SKM-1 (cell line): ENCODE data around the gene CDKAL1.

Source experiments
- DNase-seq: peaks from one replicate; lab custom pipeline; 2025; ENCODE audit not compliant: unreplicated experiment; lab: John Stamatoyannopoulos, UW

CDKAL1 gene

DNA sequence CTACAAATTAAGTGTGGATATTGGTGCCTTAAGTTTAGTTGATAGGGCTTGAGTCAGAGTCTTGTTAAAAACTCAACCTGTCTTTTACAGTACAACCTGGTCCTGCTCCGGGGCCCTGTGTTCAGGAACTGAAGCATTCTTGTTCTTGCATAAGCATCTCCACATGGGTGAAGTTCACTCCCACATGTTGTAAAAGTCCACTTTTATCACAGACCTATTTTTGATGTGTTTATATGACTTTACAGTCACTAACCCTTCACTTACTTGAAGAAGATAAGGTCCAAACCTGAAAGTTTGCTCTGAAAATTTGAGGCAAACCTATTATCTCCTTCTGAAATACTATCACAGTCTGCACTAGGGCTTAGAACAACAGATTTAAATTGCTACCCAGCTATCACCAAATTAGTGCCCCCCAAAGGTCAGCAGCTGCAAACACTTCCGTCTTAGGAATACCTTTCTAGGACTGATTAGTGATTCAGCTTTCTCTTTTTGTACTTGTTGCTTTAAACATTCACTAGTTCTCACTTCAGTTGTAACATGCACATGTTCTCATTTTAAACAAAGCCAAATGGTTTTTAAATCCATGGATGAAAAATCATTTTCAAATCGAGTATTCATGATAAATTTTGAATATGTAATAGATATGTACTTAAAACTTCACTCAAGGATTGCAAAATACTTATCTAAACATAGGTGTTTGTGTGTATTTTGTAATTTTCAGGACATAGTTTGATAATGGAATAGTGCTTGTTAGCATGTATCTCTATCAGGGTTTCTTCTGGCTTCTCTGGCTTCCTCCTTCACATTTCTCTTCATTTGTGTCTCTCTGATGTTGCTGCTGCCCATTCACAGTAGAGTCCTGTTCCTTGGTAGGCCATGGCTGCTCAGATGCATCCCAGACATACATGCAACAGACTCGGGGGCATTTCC is 589.5 kb downstream of the CDKAL1 start:
- DNase-seq: no peak

DNA sequence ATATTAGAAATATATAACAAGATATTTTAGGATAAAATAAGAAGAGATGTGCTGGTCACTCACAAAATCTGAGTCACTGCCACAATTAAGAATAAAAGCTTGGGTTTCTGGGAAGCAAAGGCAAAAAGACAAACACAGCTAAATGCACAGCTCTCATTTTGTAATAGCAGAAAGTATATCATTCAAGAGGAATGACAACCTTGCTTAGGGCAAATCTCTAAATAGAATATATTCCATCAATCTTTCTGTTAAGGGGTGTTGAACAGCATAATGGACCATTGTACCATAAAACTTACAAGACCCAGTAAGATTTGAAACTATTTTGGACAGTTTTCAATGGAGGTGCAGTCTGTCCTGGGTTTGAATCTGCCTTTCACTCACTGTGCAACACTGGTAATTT is 594.3 kb downstream of the CDKAL1 start:
- no peak for DNase-seq

DNA sequence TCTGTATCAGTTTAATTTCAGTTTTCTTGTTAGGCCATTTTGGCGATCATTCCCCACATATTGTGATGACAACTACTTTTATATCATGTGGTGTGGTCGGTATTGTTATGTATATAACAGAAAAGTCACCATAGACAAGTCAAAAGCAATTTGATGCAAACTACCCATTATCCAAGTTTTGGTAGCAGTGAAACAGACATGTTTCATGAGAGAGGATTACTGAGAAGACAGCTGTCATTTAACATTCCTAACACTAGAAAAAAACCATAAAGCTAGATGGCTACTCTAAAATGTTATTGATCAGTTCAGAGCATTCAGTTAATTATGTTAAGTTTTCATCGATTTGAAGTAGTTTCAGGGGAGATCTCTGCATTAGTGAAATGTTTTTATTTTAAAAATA is 597.1 kb downstream of the CDKAL1 start:
- DNase-seq: no peak

DNA sequence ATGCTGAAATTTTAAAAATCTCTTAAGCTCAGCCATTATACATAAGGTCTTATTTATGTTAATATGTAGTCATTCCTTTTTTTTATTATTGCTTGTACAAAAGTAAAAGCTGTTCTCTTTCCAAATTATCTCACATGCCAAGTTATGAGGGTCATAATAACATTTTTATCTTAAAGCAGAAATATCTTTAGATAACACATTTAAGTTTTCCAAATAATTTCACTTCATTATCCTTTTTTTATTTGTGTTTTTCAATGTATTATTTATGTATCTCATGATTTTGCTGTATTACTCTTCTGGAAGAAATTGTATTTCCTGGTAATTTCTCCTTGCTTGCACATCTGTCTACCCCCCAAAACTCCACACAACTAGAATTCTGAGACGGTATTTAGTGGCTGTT is 598.2 kb downstream of the CDKAL1 start:
- no peak for DNase-seq

DNA sequence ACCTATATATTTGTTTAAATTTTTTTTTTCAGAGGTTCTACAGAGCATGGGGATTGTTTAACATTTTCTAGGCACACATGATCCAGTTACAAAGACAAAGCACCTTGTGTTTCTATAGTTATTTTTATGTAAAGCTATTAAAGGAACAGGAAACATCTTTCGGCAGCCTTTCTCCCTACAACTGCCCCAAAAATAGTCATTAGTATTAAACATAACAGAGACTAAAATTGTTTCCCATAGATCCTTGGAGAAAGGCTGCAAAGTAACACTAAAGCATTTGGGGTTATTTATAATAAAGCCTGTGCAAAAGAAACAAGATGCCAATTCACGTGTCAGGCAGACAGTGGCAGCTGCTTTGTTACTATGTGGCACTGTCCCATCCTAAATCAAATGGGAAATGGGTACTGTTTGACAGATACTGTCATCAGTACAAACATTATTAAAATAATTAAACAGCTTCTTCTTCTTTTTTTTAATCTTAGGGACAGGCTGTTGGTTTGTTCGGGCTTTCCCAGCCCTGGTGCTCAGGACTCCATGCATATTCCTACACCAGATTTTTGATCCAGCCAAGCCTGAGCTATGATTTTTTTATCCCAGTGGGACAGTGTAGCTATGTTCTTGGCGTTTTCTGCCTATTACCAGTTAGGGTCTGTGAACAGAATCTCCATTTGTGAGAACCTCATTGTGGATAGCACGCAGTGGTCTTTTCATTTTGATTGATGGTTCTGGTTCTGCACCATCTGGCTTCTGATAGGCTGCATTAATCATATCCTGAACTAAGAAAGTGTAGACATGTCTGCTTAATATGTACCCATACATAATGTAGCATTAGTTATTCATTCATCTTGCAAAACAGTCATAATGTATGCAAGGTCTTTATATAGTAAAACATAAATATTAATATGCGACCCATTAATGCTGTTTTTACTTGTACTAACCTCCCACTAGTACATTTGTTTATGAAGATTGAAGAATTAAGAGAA is 598.9 kb downstream of the CDKAL1 start:
- no peak for DNase-seq

DNA sequence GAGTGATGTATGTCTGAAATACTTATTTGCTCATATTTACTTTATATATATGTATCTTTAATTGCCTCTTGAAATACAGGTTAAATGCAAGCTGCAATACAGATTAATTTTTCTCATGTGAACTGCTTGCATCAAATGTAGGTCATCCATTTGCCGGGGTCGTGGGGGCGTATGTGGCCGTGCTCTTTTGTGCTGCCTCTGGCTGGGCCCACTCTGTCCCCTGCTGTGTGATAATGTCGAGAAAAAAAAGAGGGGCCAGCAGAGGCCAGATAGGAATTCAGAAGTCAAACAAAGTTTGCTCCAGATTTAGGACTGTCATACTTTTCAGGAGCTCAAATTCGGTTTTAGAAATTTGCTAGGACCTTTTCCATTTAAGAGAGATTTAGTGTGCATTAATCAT is 599.6 kb downstream of the CDKAL1 start:
- DNase-seq: no peak

DNA sequence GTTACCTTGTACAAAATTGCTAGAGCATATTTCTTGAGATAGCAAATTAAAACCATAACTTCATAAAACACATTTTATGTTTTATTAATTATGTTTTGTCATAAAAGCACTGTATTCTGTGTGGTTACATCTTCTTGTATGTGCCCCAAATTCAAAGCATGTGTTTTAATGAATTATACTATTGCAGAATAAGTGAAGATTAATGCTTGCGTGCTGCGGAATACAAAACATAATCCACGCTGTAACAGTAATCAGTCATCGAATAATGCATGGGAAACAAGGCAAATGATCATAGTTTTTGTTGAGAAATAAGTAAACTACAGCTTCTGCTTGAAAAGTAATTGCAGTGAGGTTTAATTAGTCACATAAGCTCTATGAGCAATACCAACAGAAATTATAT is 600.1 kb downstream of the CDKAL1 start:
- no peak for DNase-seq

DNA sequence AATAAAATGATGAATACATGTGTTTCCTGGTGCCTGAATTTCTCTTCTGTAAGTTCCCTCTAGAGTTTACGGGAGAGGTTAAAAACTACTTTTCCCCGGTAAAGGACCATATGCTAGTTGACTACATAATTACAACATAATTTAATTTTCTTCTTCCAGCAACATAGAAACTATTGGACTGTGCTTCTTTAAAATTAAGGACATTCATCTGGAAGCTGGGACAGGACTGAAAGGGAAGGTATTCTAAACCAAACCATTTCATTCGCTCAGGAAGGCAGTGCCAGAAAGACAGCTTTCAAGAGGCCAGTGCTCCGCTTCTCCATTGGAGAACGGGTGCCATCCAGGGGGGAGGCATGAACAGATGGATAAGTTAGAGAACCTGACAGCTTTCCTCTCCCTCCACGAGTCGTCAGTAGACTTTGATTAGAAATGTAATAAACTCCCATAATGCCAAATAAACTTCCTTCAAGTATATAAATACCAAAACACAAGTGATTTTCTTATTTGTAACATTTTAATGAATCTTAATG is 601.3 kb downstream of the CDKAL1 start:
- no peak for DNase-seq

DNA sequence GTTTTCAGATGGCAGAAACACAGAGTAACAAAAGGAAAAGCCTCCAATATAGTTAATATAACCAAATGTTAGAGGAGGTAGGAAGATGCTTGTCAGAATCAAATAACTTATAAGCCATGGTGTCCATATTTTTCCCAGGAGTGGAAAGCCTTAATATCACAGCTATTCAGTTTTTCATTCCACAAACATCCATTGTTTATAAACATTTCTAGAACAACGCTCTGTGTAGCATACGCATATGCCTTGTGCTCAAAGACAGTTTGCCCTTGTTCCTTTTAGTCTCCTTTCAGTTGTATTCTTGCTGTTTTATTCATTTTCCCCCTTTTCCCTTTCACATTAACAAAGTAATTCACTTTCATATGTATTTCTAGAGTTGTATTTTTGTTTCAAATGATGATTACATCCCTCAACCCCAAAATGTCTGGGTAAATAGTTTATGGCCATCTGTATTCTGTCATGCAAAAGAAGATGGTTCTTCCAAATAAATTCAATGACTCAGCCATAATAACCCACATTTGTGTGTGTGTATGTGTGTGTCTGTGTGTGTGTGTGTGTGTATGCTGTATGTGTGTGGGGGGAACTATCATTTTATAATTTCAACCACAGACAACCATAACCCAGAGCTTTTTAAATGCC is 603.6 kb downstream of the CDKAL1 start:
- DNase-seq: no peak

DNA sequence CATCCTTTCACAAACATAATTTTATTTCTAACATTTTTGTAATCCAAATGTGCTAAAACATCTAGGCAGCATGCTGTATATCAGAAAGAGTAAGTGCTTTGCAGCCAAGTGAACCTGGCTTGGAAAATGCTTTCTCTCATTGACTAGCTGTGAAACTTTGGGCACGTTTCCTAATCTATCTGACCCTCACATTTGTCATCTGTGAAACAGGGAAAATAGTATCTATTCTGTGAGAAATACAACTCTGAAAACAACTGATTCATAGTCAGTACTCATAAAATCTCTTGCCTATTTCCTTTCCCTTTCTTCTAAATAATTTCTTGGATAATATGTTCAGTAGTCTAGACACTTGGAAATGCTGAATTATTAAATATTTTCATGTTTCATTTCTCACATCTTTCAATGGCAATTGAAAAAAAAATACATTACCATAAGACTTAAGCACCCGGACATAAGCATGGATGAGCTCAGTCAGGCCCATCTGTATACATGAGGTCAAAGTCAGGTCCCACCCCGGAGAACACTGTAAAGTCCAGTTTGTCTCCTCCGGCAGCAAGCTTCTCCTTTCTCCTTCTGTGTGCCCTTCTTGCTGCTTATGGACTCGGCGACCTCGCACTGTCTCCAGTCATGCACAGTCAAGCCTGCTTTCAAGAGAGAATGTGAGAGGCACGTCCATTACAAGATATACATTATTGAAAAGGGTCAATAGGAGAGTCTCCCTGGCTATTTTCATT is 604.2 kb downstream of the CDKAL1 start:
- DNase-seq: no peak

DNA sequence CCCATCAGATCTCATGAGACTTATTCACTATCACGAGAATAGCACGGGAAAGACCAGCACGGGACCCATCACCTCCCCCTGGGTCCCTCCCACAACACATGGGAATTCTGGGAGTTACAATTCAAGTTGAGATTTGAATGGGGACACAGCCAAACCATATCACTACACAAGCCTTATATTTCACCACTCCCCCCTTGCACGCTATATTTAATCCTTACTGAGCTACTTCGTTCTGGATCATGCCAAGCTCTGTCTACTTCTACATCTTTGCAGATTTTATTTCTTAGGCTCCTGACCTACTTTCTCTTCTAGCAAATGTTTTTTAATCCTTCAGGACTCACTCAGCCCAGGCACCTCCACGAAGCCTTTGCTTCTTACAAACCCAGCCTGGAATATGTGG is 606.7 kb downstream of the CDKAL1 start:
- DNase-seq: no peak

DNA sequence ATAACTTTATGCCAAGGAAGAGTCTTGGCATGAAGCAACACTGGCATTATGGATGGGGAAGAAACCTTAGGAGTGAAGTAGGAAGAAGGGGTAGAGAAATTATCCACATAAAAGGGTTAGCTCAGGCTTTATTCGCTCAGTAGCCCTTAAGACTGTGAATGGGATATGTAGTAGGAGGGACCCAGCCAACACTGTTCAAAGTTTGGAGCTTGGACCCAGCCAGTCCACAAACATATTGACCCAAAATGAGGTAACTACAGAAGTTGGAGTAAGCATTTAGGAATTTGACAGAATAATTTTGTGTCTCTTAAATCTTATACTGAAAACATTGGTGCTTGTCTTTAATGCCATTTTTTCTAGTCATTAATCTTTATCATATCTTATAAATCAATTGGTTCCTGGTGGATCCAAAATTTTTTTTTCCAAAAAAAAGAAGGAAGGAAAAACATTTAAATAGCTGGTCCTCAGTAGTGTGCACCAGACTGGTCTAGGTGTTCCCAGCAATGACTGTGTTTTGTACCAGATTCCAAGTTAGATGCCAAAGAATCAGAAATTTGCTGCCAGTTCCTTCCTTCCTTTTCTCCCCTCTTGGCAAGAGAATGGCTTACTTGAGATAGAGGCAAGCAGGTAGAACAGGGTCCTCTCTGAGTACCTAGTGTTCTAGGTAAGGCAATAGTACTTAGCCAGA is 607.5 kb downstream of the CDKAL1 start:
- DNase-seq: no peak

DNA sequence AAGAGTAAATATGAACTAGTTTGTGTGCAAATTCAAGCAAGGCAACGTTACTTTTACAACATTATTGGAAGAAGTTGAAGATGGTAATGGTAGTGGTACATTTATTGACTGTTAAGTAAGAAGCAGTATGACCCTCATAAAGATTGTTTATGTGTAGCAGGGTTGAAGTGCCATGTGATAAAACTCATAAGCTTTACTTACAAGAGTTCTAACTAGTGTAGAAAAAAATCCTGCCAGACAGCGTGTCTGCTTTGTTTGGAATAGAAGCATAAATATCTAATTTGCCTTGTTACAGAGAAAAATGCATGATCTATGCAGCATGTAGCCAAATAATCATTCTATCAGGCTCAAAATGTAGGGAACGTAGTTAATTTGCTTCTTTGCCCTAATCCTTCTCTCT is 608.5 kb downstream of the CDKAL1 start:
- no peak for DNase-seq

DNA sequence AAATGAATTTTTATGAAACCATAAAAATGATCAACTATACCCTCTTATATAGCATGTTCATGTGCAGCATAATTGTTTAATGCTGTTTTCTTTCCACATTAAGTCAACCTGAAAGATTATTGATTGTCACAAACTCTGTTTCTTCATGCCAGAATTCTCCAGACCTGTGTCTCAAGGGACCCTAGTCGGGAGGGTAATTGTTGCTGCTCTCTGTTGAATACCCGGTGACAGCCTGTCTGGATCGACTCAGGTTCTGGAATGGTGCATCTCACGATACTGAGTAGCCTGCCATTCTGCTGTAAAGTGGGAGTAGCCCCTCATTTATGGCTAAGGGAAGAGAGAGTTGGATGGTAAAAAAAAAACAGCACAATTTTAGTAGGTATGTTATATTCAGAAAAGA is 609.4 kb downstream of the CDKAL1 start:
- no peak for DNase-seq

DNA sequence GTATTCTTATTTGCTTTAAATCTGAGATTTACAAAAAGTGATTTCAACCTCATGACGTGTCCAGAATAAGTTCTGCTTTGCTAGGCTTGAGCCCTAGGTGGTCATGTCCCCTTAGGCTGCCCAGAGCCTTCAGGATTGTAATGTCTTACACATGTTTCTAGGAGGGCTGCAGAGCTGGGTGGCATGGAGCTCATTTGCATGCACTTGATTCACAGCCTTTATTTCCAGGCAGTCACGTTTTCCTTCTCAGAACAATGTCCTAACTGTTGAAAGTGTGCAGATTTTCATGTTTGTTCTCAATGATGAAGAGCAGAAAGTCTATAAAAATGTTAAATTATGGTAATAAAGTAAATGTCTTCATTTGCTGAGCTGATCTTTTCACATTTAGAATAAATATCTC is 610.7 kb downstream of the CDKAL1 start:
- no peak for DNase-seq

DNA sequence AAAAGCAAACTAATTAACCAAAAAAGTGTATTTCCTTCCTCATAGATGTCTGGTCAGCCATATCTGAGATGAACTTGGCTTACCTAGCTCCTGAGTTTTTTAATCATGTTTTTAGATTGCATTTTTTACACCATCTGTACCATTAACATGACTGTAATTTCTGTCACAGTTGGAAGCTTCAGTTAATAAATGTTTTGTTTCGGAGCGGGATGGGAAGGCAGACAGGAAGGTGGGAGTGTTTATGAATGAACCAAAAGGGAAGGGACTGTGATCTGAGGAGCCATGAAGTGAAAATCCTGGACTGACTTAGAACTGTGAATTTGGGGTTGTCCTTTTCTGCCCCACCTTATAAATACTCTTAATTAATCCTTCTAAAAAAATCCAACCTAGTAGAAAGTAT is 613.7 kb downstream of the CDKAL1 start:
- DNase-seq: no peak

DNA sequence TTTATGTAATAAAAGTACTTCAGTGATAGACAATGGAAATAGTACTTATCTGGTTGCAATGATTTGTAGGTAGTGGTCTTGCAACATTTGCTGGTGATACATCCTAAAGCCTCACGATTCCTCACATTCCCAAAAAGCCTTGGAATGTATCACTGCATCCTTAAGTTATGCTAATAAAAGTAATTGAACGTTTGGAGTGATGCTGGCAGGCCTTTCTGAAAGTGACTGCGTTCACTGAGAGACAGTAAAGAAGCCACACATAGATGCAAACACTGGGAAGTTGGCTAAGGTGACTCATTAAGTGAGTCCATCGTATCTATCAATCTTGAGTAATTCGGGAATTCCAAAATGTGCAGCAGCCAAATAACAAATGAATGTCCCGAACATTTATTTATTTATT is 615.2 kb downstream of the CDKAL1 start:
- no peak for DNase-seq

DNA sequence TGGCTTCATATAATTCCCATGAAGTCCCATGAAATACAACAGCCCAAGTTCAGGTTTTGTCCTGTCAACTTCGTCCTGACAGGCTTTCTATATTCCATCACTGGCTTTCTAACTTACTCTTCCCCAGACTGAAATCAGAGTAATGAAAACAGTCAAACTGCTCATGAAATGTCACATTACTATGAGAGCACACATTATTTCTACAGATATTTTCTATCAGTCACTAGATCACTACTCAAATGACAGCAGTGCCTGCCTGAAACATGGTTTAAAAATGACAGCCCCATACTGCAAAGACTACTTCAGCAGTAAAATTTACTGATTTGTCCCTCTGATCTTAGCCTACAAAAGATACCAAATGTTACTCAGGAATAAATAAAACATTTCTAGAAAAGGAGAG is 616.4 kb downstream of the CDKAL1 start:
- DNase-seq: no peak

DNA sequence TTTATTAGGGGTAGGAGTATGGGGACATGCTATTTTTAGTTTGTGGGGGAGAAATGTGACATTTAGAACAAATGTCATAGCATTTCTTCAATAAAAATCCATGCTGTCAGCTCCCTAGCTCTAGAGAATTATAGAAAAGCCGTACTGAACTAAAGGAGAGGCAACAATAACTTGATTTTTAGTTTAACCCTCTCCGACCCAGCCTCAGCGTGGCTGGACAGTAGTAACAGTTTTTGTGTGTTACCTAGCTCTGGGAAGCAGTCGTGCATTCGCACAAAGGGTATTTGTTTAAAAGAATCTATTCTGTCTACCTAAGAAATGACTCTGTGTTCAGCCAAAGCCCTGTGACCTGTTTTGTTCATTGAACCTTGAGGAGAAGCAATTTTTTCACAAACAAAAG is 616.9 kb downstream of the CDKAL1 start:
- no peak for DNase-seq

DNA sequence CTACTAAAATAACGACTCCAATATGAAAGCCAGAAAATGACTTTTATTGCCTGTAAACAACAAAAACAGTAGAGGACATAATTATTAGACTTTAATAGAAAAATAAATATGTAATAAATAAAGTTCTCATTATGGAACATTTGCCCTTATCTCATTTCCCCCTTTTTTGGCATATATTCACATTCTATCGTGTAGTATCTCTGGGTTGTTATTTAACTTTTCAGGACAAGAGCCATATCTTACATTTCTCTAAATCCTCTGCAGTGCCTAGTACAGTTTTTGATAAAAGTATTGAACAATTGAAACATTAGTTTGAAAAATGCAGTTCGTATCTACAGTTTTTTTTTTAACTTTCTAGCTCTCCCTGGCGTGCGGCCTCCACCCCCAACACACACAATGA is 617.3 kb downstream of the CDKAL1 start:
- no peak for DNase-seq
